GM18511 (cell line): Measurements from ENCODE around the gene PCDHB9.
"Not testable (repeated sequence)": the region's sequence is repeated elsewhere in the genome, so short reads cannot be mapped to it uniquely, and the experiment has no call there.

ENCODE experiments used
- ATAC-seq: cut with Tn5 transposase; IDR thresholded peaks from one replicate; pipeline ENCODE4 v1.9.1; 2021; ENCODE audit warnings: mild to moderate bottlenecking, moderate library complexity; ENCODE audit not compliant: unreplicated experiment

Gene PCDHB9

GRCh38 chr5:141234109-141234667 lies 47.2 kb downstream of the PCDHB9 start:
- no peak for ATAC-seq

- not testable (repeated sequence) for ATAC-seq
Observed at GRCh38 chr5:141235922-141236321, 49.0 kb downstream of the PCDHB9 start.

GRCh38 chr5:141236516-141237313 lies 49.8 kb downstream of the PCDHB9 start:
- no peak for ATAC-seq
